Ovary (tissue), 9 donors: ENCODE data around the gene CTBP1. TPM values are rescaled to one million over a fixed set of nuclear protein-coding genes. Genes with fewer than 3 reads are reported as not detected.

Experiments used
- DNase-seq, 5 donors: peaks; one replicate each; pipeline ENCODE4 v3.0.0-alpha.2; 2019 to 2020
- H3K27ac ChIP-seq, 2 donors: fragments of 200-600 bp; one replicate each; pipeline versions ENCODE4 v1.5.1 to v1.8.0; 2019 to 2022
- H3K27me3 ChIP-seq: fragments of 200-600 bp; one replicate; pipeline ENCODE4 v1.8.0; 2022
- H3K36me3 ChIP-seq: fragments of 200-600 bp; sonication (generic); one replicate; pipeline ENCODE4 v1.5.1; 2019
- H3K4me1 ChIP-seq: one replicate; pipeline ENCODE4 v1.8.1; 2013; ENCODE audit warnings: mild to moderate bottlenecking, moderate library complexity; ENCODE audit not compliant: insufficient read depth
- H3K4me3 ChIP-seq: fragments of 200-600 bp; sonication (generic); one replicate; pipeline ENCODE4 v1.5.1; 2017
- H3K9me3 ChIP-seq, 2 donors: fragments of 200-600 bp in 1 of 2; sonication (generic) in 1 of 2; one replicate each; pipeline versions ENCODE4 v1.5.1 to v1.8.1; 2013 to 2019; ENCODE audit warnings: mild to moderate bottlenecking in 1 of 2, moderate library complexity in 1 of 2
- EP300 ChIP-seq: sonication (generic); formaldehyde crosslinking; IDR thresholded peaks from one replicate; pipeline ENCODE4 v1.6.1; 2017; ENCODE audit warnings: antibody characterized with exemption
- POLR2A ChIP-seq: fragments of 450-650 bp; IDR thresholded peaks from one replicate; pipeline ENCODE4 v1.6.1; 2017; ENCODE audit warnings: antibody characterized with exemption, mild to moderate bottlenecking, moderate library complexity
- WGBS, 3 donors: extraction: QIAGEN DNeasy Blood & Tissue Kit in 1 of 3; methylation state at CpG; one replicate each; pipeline versions ENCODE4 v1.1.5 to v1.1.7; 2013 to 2017; 5-methylcytosine and 5-hydroxymethylcytosine counted together
- intact Hi-C, 4 donors: fragments of 100-400 bp; cut with DNase I; formaldehyde crosslinking; loops; one replicate each; pipeline versions ENCODE4 v1.11.0 to v1.15.1; 2022 to 2023
- polyA plus RNA-seq, 2 donors: library from polyadenylated mRNA; stranded (reverse); fragments of 200-250 nt in 1 of 2; fragments of 350-450 nt in 1 of 2; fragmentation: Illumina TruSeq in 1 of 2; extraction: RNeasy Lipid Tissue Mini Kit (QIAGEN cat#74804) in 1 of 2; gene quantifications; one replicate each; pipeline ENCODE4 v1.2.3, GENCODE V29; 2013 to 2014
- total RNA-seq, 7 donors: library from RNA; depleted of rRNA in 2 of 7; stranded (reverse); fragments of >200 nt in 2 of 7; fragmentation: NEBNext Ultra II Directional in 3 of 7; extraction: Animal tissue kit (Norgen Biotek cat#: 25700) in 3 of 7; gene quantifications; one replicate each; pipeline versions ENCODE4 v1.1.0 to v1.2.4, GENCODE V29; 2016 to 2023
- TF ChIP-seq, protein P1 (sequence below), 3 donors: fragments of 450-650 bp in 2 of 3; fragments of 200-600 bp in 1 of 3; IDR thresholded peaks; one replicate each; pipeline versions ENCODE4 v1.5.1 to v1.8.0; 2016 to 2022; ENCODE audit warnings: antibody characterized with exemption in 3 of 3, mild to moderate bottlenecking in 1 of 3
- donor health status: DM: no; HTN: no; CAD: no; lungs with moderate emphysema.
- donor health status: DM: no; HTN: no; CAD: no.
- donor health status: Bipolar disorder and iron deficiency.
- donor health status: DM: yes; HTN: yes; CAD: no.
- donor health status: DM: no; HTN: no; CAD: no.
- donor health status: DM: yes; HTN: yes; CAD: no.

Gene CTBP1
- total and polyA plus RNA-seq, 9 donors = 45.7 to 231 (median 141) TPM

DNA sequence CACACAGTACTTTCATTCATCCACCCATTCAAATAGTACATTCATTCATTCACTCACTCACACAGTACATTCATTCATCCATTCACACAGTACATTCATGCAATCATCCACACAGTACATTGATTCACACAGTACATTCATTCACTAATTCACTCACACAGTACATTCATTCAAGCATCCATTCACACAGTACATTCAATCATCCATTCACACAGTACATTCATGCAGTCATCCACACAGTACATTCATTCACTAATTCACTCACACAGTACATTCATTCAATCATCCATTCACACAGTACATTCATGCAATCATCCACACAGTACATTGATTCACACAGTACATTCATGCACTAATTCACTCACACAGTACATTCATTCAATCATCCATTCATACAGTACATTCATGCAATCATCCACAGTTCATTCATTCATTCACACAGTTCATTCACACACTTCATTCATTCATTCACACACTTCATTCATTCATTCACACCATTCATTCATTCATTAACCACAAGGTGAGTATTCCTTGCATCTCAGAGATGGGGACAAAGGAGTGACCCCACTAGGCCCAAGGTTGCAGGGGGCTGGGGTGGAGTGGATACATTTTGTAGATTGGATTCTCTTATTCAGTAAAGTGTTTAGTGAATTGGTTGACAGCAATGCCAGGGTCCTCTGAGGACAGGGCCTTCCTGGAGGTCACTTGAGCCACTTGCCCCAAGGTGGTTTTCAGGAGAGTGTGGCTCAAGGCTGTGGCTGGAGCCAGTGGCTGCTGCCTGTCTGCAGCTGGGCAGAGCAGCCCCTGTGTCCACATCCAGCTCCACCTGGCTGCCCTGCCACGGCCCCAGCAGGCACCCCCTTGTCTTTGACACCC, 72.3 kb downstream of the CTBP1 start:
- Histone ChIP-seq H3K4me3 (no peak overlapping the region), H3K27ac (no peak overlapping the region), H3K27me3 (no peaks in the 10 kb centered on the region), H3K9me3 (no peaks in the 10 kb centered on the region), H3K4me1 (peaks cover 10% of the 10 kb centered on the region), H3K36me3 (no peaks in the 10 kb centered on the region)
- intact Hi-C loops = loop anchor here in 1 of 4 donors (10.0 kb wide), 1 partner anchor 168 kb away; the partner anchor contains the start of gene UVSSA
- TF ChIP-seq EP300 = no peak
- TF ChIP-seq, protein P1, sequence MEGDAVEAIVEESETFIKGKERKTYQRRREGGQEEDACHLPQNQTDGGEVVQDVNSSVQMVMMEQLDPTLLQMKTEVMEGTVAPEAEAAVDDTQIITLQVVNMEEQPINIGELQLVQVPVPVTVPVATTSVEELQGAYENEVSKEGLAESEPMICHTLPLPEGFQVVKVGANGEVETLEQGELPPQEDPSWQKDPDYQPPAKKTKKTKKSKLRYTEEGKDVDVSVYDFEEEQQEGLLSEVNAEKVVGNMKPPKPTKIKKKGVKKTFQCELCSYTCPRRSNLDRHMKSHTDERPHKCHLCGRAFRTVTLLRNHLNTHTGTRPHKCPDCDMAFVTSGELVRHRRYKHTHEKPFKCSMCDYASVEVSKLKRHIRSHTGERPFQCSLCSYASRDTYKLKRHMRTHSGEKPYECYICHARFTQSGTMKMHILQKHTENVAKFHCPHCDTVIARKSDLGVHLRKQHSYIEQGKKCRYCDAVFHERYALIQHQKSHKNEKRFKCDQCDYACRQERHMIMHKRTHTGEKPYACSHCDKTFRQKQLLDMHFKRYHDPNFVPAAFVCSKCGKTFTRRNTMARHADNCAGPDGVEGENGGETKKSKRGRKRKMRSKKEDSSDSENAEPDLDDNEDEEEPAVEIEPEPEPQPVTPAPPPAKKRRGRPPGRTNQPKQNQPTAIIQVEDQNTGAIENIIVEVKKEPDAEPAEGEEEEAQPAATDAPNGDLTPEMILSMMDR (IDR thresholded peaks at IDR 0.05) = no peak
- TF ChIP-seq POLR2A = no peak
- WGBS, 3 donors = 56 to 86% (median 75%) methylated on average over 1 of the region's 1 CpG
- DNase-seq = no peak

DNA sequence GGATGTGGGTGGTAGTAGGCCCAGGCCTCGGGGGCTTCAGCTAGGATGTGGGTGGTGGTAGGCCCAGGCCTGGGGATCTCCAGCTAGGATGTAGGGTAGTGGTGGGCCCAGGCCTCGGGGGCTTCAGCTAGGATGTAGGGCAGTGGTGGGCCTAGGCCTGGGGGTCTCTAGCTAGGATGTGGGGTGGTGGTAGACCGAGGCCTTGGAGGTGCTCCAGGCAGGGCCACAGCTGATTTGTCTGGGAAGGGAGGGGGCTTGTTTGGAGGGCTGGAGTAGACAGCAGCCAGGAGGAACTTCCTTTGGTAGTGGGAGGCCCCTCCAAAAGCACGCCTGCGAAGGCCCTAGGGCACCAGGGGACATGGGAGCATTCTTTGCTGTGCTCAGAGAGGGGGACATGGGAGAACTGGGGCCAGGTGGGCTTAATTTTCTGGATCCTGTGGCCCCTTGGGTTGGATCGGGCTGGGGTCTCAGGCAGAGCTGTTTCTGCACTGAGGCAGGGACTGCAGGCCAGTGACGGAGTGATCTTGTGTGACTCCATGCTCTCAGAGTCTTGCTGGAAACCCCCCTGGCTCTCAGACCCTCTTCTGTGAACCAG, 73.2 kb downstream of the CTBP1 start:
- intact Hi-C loops = loop anchor here in 1 of 4 donors (10.0 kb wide), 1 partner anchor 169 kb away; the partner anchor contains the start of gene UVSSA
- WGBS, 3 donors = 95 to 98% (median 97%) methylated on average over 6 to 7 of the region's 7 CpGs
- DNase-seq = peak in 1 of 5 donors; percentile 17
- Histone ChIP-seq H3K4me3 (no peak overlapping the region), H3K27me3 (no peaks in the 10 kb centered on the region), H3K27ac (no peak overlapping the region), H3K4me1 (peaks cover 16% of the 10 kb centered on the region), H3K9me3 (no peaks in the 10 kb centered on the region), H3K36me3 (no peaks in the 10 kb centered on the region)
- TF ChIP-seq, protein P1 (IDR thresholded peaks at IDR 0.05) = no peak
- no peak for TF ChIP-seq EP300
- TF ChIP-seq POLR2A = no peak

DNA sequence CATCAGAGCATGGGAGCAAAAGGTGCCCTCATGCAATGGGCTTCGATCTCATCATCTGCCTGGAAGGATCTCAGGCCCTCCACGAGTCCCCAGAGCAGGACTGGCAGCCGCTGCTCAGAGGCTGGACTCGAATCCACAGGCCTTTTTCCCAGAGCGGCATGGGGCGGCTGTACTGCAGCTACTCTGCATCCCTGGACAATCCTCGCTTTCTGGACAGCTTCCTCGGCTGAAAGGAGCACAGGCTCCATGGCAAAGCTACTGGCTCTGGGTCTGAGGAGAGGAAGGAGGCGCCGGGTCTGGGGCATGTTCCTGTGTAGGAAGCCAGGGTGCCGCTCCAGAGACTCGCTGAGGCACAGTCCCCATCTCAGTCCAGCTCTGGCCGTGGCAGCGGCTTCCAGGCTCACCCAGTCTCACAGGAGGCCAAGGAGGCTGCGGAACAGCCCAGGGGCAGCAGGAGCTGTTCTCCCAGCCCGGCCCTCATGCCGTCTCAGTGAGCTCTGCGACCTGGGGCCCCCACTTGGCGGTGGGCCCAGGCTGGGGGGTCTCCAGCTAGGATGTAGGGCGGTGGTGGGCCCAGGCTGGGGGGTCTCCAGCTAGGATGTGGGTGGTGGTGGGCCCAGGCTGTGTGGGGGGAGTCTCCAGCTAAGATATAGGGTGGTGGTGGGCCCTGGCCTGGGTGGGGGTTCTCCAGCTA, 73.8 kb downstream of the CTBP1 start:
- TF ChIP-seq, protein P1 (IDR thresholded peaks at IDR 0.05) = no peak
- TF ChIP-seq EP300 (no peak), POLR2A (no peak)
- no peak overlapping the region for H3K27ac ChIP-seq
- WGBS, 3 donors = 91 to 95% (median 94%) methylated on average over 16 to 20 of the region's 20 CpGs
- no peaks in the 10 kb centered on the region for H3K36me3 ChIP-seq
- no peak overlapping the region for H3K4me3 ChIP-seq
- H3K9me3 ChIP-seq = no peaks in the 10 kb centered on the region
- intact Hi-C loops = loop anchor here in 3 of 4 donors (5.0 to 10.0 kb wide), 3 partner anchors 32 to 170 kb away; partner anchors contain the start of genes CTBP1 (in 1 of the 3) and UVSSA (in 1 of the 3)
- H3K4me1 ChIP-seq = peaks cover 16% of the 10 kb centered on the region
- H3K27me3 ChIP-seq = no peaks in the 10 kb centered on the region
- peak in 1 of 5 donors; percentile 34 for DNase-seq
